Fibroblast of lung (primary cell): ENCODE measurements around the gene CREG1.
"Not testable (repeated sequence)": the region's sequence is repeated elsewhere in the genome, so short reads cannot be mapped to it uniquely, and the experiment has no call there.

Source experiments
- EZH2 ChIP-seq: IDR thresholded peaks from 2 replicates; pipeline ENCODE4 v1.5.1; 2012; ENCODE audit warnings: low read length, control low read depth, mild to moderate bottlenecking; ENCODE audit errors: missing control alignments
- TF ChIP-seq, protein P1 (sequence below), 2 donors: IDR thresholded peaks in 1 of 2; conservative IDR thresholded peaks in 1 of 2; 1 replicate in 1 of 2; 2 replicates in 1 of 2; pipeline ENCODE4 v1.5.1; 2011 to 2012; ENCODE audit warnings: low read length in 2 of 2, control low read depth in 1 of 2, inconsistent platforms in 1 of 2, low read depth in 1 of 2, mild to moderate bottlenecking in 1 of 2

DNA sequence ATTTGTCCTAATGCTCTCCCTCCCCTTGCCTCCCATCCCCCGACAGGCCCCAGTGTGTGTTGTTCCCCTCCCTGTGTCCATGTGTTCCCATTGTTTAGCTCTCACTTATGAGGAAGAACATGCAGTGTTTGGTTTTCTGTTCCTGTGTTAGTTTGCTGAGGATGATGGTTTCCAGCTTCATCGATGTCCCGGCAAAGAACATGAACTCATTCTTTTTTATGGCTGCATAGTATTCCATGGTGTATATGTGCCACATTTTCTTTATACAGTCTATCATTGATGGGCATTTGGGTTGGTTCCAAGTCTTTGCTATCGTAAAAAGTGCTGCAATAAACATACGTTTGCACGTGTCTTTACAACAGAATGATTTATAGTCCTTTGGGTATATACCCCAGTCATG is 17.1 kb upstream of the CREG1 start:
- TF ChIP-seq, protein P1, sequence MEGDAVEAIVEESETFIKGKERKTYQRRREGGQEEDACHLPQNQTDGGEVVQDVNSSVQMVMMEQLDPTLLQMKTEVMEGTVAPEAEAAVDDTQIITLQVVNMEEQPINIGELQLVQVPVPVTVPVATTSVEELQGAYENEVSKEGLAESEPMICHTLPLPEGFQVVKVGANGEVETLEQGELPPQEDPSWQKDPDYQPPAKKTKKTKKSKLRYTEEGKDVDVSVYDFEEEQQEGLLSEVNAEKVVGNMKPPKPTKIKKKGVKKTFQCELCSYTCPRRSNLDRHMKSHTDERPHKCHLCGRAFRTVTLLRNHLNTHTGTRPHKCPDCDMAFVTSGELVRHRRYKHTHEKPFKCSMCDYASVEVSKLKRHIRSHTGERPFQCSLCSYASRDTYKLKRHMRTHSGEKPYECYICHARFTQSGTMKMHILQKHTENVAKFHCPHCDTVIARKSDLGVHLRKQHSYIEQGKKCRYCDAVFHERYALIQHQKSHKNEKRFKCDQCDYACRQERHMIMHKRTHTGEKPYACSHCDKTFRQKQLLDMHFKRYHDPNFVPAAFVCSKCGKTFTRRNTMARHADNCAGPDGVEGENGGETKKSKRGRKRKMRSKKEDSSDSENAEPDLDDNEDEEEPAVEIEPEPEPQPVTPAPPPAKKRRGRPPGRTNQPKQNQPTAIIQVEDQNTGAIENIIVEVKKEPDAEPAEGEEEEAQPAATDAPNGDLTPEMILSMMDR (conservative IDR thresholded peaks at IDR 0.05 in 1 of 2, IDR thresholded peaks at IDR 0.05 in 1 of 2; ENCODE audit: low read depth in 1 of 2, low read length in 2 of 2) = not testable (repeated sequence)
- not testable (repeated sequence) for TF ChIP-seq EZH2
